Measurements from ENCODE around the gene KRT74. TPM values are rescaled to one million over a fixed set of nuclear protein-coding genes. Genes with fewer than 3 reads are reported as not detected.

KRT74 gene
- total RNA-seq, 1 donor from 2014 or later: not detected

- Histone ChIP-seq H3K4me3 (ENCODE audit: low read depth, low read length) (no peak overlapping the region), H3K27me3 (ENCODE audit: control insufficient read depth, insufficient read depth, low read length) (peaks cover 11% of the 10 kb centered on the region), H3K36me3 (ENCODE audit: control insufficient read depth, insufficient read depth, low read length) (no peaks in the 10 kb centered on the region)
- TF ChIP-seq CTCF (IDR thresholded peaks at IDR 0.05; ENCODE audit: insufficient read depth, low read length, poor library complexity, severe bottlenecking): no peak
- DNase-seq (ENCODE audit: low read depth): no peak
Observed at GRCh38 chr12:52526511-52526951, 47.1 kb downstream of the KRT74 start.

GRCh38 chr12:52525661-52526499 lies 47.8 kb downstream of the KRT74 start:
- Histone ChIP-seq H3K4me3 (ENCODE audit: low read depth, low read length) (no peak overlapping the region), H3K36me3 (ENCODE audit: control insufficient read depth, insufficient read depth, low read length) (no peaks in the 10 kb centered on the region), H3K27me3 (ENCODE audit: control insufficient read depth, insufficient read depth, low read length) (peaks cover 11% of the 10 kb centered on the region)
- no peak for TF ChIP-seq CTCF (IDR thresholded peaks at IDR 0.05; ENCODE audit: insufficient read depth, low read length, poor library complexity, severe bottlenecking)
- no peak for DNase-seq (ENCODE audit: low read depth)

GRCh38 chr12:52524898-52525591 lies 48.6 kb downstream of the KRT74 start:
- H3K4me3 ChIP-seq (ENCODE audit: low read depth, low read length): no peak overlapping the region
- TF ChIP-seq CTCF (IDR thresholded peaks at IDR 0.05; ENCODE audit: insufficient read depth, low read length, poor library complexity, severe bottlenecking): no peak
- H3K36me3 ChIP-seq (ENCODE audit: control insufficient read depth, insufficient read depth, low read length): no peaks in the 10 kb centered on the region
- H3K27me3 ChIP-seq (ENCODE audit: control insufficient read depth, insufficient read depth, low read length): peaks cover 17% of the 10 kb centered on the region
- no peak for DNase-seq (ENCODE audit: low read depth)

- DNase-seq (ENCODE audit: low read depth): no peak
- no peak for TF ChIP-seq CTCF (IDR thresholded peaks at IDR 0.05; ENCODE audit: insufficient read depth, low read length, poor library complexity, severe bottlenecking)
- Histone ChIP-seq H3K36me3 (ENCODE audit: control insufficient read depth, insufficient read depth, low read length) (no peaks in the 10 kb centered on the region), H3K27me3 (ENCODE audit: control insufficient read depth, insufficient read depth, low read length) (peaks cover 18% of the 10 kb centered on the region), H3K4me3 (ENCODE audit: low read depth, low read length) (no peak overlapping the region)
Observed at GRCh38 chr12:52524241-52524897, 49.3 kb downstream of the KRT74 start.

- no peak for DNase-seq (ENCODE audit: low read depth)
- no peaks in the 10 kb centered on the region for H3K36me3 ChIP-seq (ENCODE audit: control insufficient read depth, insufficient read depth, low read length)
- no peak overlapping the region for H3K4me3 ChIP-seq (ENCODE audit: low read depth, low read length)
- no peak for TF ChIP-seq CTCF (IDR thresholded peaks at IDR 0.05; ENCODE audit: insufficient read depth, low read length, poor library complexity, severe bottlenecking)
- H3K27me3 ChIP-seq (ENCODE audit: control insufficient read depth, insufficient read depth, low read length): peaks cover 18% of the 10 kb centered on the region
Observed at GRCh38 chr12:52523824-52524223, 49.8 kb downstream of the KRT74 start.

Measured in kidney epithelial cell (primary cell).